ENCODE data around the gene POLG. TPM values are rescaled to one million over a fixed set of nuclear protein-coding genes. Genes with fewer than 3 reads are reported as not detected.

The POLG gene
- total and polyA plus RNA-seq, 2 donors (not counting 1 experiment from before 2014, with no cell fraction given) = 81.1 to 144 TPM

DNA sequence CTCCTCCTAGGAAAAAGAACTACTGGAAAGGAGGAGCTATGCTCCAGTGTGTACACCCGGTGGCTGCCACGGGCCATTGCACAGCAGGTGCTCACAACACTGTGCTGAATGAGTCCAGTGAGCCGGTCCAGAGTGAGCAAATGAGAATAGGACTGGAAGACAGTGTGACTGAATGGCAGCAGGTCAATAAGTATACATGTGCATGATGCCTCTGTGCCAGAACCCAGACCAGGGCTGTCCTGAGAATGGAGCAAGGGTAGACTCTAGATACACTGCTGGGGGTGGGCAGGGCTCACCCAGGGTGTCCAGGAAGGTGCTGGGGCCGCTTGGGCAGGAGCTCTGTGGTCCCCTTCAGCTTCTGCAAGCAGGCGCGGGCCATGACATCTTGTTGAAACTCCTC is 8.3 kb downstream of the POLG start:
- no peak overlapping the region for H3K4me3 Mint-ChIP-seq
- no peak overlapping the region for H2AFZ ChIP-seq (ENCODE audit: insufficient read depth, low read depth, low read length, poor library complexity, severe bottlenecking)
- WGBS (ENCODE audit: insufficient coverage) = 86% methylated on average over 3 of the region's 6 CpGs

DNA sequence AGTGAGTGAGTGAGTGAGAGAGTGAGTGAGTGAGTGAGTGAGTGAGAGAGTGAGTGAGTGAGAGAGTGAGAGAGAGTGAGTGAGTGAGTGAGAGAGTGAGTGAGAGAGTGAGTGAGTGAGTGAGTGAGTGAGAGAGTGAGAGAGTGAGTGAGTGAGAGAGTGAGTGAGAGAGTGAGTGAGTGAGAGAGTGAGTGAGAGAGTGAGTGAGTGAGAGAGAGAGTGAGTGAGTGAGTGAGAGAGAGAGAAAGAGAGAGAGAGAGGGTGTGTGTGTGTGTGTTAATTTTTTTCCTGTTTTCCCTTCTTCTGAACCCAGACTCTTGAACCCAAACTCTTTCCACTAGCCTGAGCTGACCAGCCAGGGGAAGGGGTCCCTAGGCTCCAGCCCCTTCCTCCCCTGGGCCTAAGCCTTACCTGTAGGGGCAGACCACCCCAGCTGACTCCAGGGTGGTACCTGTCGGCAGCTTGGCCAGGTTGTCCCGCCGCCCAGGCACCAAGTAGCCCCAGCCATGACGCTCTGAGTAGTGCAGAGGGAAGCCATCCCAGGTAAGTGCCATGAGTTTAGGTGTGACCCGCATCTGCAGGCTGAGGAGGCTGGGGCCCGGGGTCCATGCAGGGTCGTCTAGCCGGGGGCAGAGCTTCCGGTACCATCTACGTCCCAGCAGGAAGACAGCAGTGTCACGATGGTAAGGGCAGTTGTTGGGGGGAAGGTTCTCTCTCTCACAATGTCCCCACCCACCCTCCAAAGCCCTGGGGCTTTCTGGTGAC is 9.4 kb downstream of the POLG start:
- DNase-seq = no peak
- Histone ChIP-seq H3K4me1 (ENCODE audit: control insufficient read depth in 2 of 2, insufficient read depth in 2 of 2, low read length in 2 of 2) (peaks cover 0 to 11% of the 10 kb centered on the region in 2 donors), H3K4me2 (replicated peaks; ENCODE audit: low read depth, low read length, poor library complexity, severe bottlenecking) (no peak overlapping the region), H2AFZ (ENCODE audit: insufficient read depth, low read depth, low read length, poor library complexity, severe bottlenecking) (no peak overlapping the region), H3K9ac (ENCODE audit: low read length) (no peak overlapping the region), H3K27me3 (replicated peaks in 1 of 4; ENCODE audit: control extremely low read depth in 1 of 4, control insufficient read depth in 3 of 4, insufficient read depth in 4 of 4, low read length in 3 of 4) (no peaks in the 10 kb centered on the region), H3K9me3 (ENCODE audit: control extremely low read depth in 1 of 3, control insufficient read depth in 2 of 3, insufficient read depth in 1 of 3, low read length in 2 of 3) (no peaks in the 10 kb centered on the region), H3K36me3 (replicated peaks in 1 of 2; ENCODE audit: control extremely low read depth in 1 of 2, control insufficient read depth in 1 of 2, extremely low read depth in 1 of 2, insufficient read depth in 2 of 2, low read length in 1 of 2) (peaks cover 15 to 100% of the 10 kb centered on the region in 2 experiments), H3K79me2 (ENCODE audit: control insufficient read depth, insufficient read depth, low read length) (peaks cover 40% of the 10 kb centered on the region), H3K4me3 (ENCODE audit: control extremely low read depth in 1 of 5, extremely low read depth in 1 of 5, insufficient read depth in 1 of 5, low read depth in 2 of 5, low read length in 4 of 5) (no peak overlapping the region), H4K20me1 (ENCODE audit: control insufficient read depth, insufficient read depth, low read length, poor library complexity, severe bottlenecking) (peaks cover 97% of the 10 kb centered on the region), H3K27ac (ENCODE audit: low read length in 2 of 2) (no peak overlapping the region)
- TF ChIP-seq, protein P1, sequence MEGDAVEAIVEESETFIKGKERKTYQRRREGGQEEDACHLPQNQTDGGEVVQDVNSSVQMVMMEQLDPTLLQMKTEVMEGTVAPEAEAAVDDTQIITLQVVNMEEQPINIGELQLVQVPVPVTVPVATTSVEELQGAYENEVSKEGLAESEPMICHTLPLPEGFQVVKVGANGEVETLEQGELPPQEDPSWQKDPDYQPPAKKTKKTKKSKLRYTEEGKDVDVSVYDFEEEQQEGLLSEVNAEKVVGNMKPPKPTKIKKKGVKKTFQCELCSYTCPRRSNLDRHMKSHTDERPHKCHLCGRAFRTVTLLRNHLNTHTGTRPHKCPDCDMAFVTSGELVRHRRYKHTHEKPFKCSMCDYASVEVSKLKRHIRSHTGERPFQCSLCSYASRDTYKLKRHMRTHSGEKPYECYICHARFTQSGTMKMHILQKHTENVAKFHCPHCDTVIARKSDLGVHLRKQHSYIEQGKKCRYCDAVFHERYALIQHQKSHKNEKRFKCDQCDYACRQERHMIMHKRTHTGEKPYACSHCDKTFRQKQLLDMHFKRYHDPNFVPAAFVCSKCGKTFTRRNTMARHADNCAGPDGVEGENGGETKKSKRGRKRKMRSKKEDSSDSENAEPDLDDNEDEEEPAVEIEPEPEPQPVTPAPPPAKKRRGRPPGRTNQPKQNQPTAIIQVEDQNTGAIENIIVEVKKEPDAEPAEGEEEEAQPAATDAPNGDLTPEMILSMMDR (IDR thresholded peaks at IDR 0.05) = no peak
- no peak for TF ChIP-seq EZH2 (IDR thresholded peaks at IDR 0.05; ENCODE audit: borderline replicate concordance, insufficient read depth, low read depth, low read length, poor library complexity, severe bottlenecking)
- no peaks in the 10 kb centered on the region for H3K27me3 Mint-ChIP-seq
- ChIA-PET CTCF (interaction anchor here (1.8 kb wide), 1 partner anchor 34 kb away, joined by 6 read pairs; no protein-coding TSS in a partner anchor), POLR2A (no interaction called here)
- WGBS (ENCODE audit: insufficient coverage) = 100% methylated on average over 6 of the region's 11 CpGs
- no peaks in the 10 kb centered on the region for H3K9me3 Mint-ChIP-seq (ENCODE audit: insufficient read depth)
- H3K27ac Mint-ChIP-seq = no peak overlapping the region
- no peak for ATAC-seq (ENCODE audit: low read depth)
- intact Hi-C loops (cut with micrococcal nuclease) = no loop called here
- H3K4me3 Mint-ChIP-seq = no peak overlapping the region
- peaks cover 8% of the 10 kb centered on the region for H3K4me1 Mint-ChIP-seq

More for the DNA sequence above, 8.3 kb downstream of the POLG start:
- peaks cover 3 to 19% of the 10 kb centered on the region in 2 donors for H3K4me1 ChIP-seq (ENCODE audit: control insufficient read depth in 2 of 2, insufficient read depth in 2 of 2, low read length in 2 of 2)
- no peaks in the 10 kb centered on the region for H3K27me3 Mint-ChIP-seq
- no peak overlapping the region for H3K4me3 ChIP-seq (ENCODE audit: control extremely low read depth in 1 of 5, extremely low read depth in 1 of 5, insufficient read depth in 1 of 5, low read depth in 2 of 5, low read length in 4 of 5)
- POLR2A ChIA-PET = no interaction called here
- no peak overlapping the region for H3K27ac ChIP-seq (ENCODE audit: low read length in 2 of 2)
- peaks cover 18% of the 10 kb centered on the region for H3K4me1 Mint-ChIP-seq
- H3K9ac ChIP-seq (ENCODE audit: low read length) = no peak overlapping the region
- peaks cover 51% of the 10 kb centered on the region for H3K79me2 ChIP-seq (ENCODE audit: control insufficient read depth, insufficient read depth, low read length)
- H3K27me3 ChIP-seq (replicated peaks in 1 of 4; ENCODE audit: control extremely low read depth in 1 of 4, control insufficient read depth in 3 of 4, insufficient read depth in 4 of 4, low read length in 3 of 4) = no peaks in the 10 kb centered on the region
- H3K9me3 Mint-ChIP-seq (ENCODE audit: insufficient read depth) = no peaks in the 10 kb centered on the region
- no peak for TF ChIP-seq EZH2 (IDR thresholded peaks at IDR 0.05; ENCODE audit: borderline replicate concordance, insufficient read depth, low read depth, low read length, poor library complexity, severe bottlenecking)
- TF ChIP-seq, protein P1 (IDR thresholded peaks at IDR 0.05) = no peak
- CTCF ChIA-PET = interaction anchor here (1.8 kb wide), 1 partner anchor 33 kb away, joined by 6 read pairs; no protein-coding TSS in a partner anchor
- H3K9me3 ChIP-seq (ENCODE audit: control extremely low read depth in 1 of 3, control insufficient read depth in 2 of 3, insufficient read depth in 1 of 3, low read length in 2 of 3) = no peaks in the 10 kb centered on the region
- peaks cover 12 to 99% of the 10 kb centered on the region in 2 experiments for H3K36me3 ChIP-seq (replicated peaks in 1 of 2; ENCODE audit: control extremely low read depth in 1 of 2, control insufficient read depth in 1 of 2, extremely low read depth in 1 of 2, insufficient read depth in 2 of 2, low read length in 1 of 2)
- DNase-seq = no peak
- peaks cover 97% of the 10 kb centered on the region for H4K20me1 ChIP-seq (ENCODE audit: control insufficient read depth, insufficient read depth, low read length, poor library complexity, severe bottlenecking)
- intact Hi-C loops (cut with micrococcal nuclease) = no loop called here
- ATAC-seq (ENCODE audit: low read depth) = no peak
- H3K27ac Mint-ChIP-seq = no peak overlapping the region
- no peak overlapping the region for H3K4me2 ChIP-seq (replicated peaks; ENCODE audit: low read depth, low read length, poor library complexity, severe bottlenecking)

Measured in B cell (primary cell).